ENCODE measurements around the gene HOXB8. TPM values are rescaled to one million over a fixed set of nuclear protein-coding genes. Genes with fewer than 3 reads are reported as not detected.

The HOXB8 gene
- total and polyA plus RNA-seq, 2 donors, result 0.85 to 1.2 TPM

GRCh38 chr17:48567209-48567608 lies 47.9 kb downstream of the HOXB8 start:
- WGBS, result 52% methylated on average over 6 of the region's 6 CpGs

DNA sequence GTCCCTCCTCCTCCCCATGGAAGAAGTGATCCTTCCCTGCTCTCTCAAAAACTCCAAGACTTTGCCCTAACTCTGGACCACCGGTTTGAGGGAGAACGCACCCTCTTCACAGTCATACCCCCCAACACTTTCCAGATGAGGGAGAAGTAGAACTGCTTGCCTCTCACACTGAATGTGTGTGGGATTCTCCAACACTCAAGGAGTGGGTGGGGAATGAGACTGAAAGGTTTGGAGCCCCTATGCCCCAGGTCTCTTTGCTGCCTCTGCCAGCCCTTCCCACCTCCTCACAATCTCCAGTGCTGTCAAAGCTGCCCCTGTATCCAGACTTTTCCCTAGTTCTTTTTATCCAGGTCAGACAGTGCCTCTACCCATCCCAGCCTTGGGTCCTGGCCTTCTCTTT lies 48.4 kb downstream of the HOXB8 start:
- Histone ChIP-seq H3K36me3 (ENCODE audit: insufficient read depth) (no peaks in the 10 kb centered on the region), H3K27ac (ENCODE audit: low read depth) (no peak overlapping the region), H3K4me1 (ENCODE audit: insufficient read depth) (peaks cover 2% of the 10 kb centered on the region), H3K4me3 (ENCODE audit: low read depth, low read length) (no peak overlapping the region)
- DNase-seq (ENCODE audit: extremely low spot score), result no peak
- 46% methylated on average over 2 of the region's 2 CpGs for WGBS

More at GRCh38 chr17:48567209-48567608, 47.9 kb downstream of the HOXB8 start:
- Histone ChIP-seq H3K36me3 (ENCODE audit: insufficient read depth) (no peaks in the 10 kb centered on the region), H3K4me1 (ENCODE audit: insufficient read depth) (peaks cover 2% of the 10 kb centered on the region), H3K27ac (ENCODE audit: low read depth) (no peak overlapping the region), H3K4me3 (ENCODE audit: low read depth, low read length) (no peak overlapping the region)
- no peak for DNase-seq (ENCODE audit: extremely low spot score)

DNA sequence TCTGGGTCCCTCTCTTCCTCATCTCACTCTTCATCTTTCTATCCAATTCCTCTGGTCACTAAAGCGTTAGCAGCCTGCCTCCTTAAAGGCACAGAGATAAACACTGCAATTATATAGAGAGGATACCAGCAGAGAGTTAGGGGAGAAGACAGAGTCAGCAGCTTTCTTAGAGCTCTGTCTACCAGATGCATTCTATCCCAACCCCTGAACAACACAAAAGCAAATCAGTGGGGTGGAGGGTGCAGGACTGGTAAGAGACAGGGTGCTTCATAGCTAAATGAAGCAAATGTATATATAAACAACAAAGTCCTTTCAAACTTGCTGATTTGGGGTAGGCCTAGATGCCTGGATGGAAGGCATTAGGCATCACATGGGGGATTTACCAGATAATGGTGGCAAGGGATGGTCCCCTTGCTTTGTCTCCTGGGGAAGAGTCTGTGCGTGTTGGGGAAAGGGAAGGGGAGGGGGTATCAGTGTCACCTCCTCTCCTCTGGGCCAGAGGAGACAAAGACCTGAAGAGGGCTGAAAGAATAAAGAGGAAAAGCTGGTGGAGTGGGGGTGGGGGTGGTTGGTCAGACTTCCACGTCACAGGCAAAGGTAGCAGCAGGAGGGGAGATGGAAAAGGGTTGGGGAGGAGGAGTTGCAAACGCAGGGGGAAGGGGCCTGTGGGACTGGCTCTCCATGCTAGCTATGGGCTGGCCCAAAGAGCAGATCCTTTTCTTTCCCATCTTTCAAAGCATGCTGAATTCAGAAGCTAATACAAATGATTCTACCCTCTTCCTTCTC lies 49.0 kb downstream of the HOXB8 start:
- H3K36me3 ChIP-seq (ENCODE audit: insufficient read depth), result no peaks in the 10 kb centered on the region
- WGBS, result 55% methylated on average over 4 of the region's 4 CpGs
- H3K4me1 ChIP-seq (ENCODE audit: insufficient read depth), result peaks cover 4% of the 10 kb centered on the region
- no peak overlapping the region for H3K27ac ChIP-seq (ENCODE audit: low read depth)
- no peak for DNase-seq (ENCODE audit: extremely low spot score)
- no peak overlapping the region for H3K4me3 ChIP-seq (ENCODE audit: low read depth, low read length)

DNA sequence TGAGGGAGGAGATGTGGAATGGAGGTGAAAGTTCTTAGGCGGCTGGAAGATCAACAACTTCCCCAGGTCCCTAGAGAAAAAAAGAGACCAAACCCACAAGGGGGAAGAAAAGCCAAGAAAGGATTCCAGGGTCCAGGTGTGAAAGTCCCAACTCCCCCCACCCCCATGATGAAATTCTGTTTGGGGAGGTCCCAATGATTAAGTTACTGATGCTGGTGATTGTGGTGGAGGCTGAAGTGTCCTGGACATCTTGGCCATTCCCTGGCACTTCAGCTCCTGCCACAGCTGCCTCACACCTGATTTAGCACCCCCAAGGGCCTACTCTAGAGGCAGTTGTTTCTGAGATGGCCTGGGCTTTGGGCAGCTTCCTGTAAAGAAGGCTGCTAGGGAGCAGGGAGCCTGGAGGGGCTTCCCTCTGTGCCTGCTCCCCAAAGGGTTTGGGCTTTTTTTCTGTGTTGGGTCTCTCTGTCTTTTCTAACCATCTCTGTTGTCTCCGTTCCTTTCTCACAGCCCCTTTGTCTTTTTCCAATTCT lies 50.0 kb downstream of the HOXB8 start:
- 68% methylated on average over 2 of the region's 2 CpGs for WGBS
- no peaks in the 10 kb centered on the region for H3K36me3 ChIP-seq (ENCODE audit: insufficient read depth)
- peaks cover 4% of the 10 kb centered on the region for H3K4me1 ChIP-seq (ENCODE audit: insufficient read depth)
- no peak overlapping the region for H3K27ac ChIP-seq (ENCODE audit: low read depth)
- H3K4me3 ChIP-seq (ENCODE audit: low read depth, low read length), result no peak overlapping the region
- no peak for DNase-seq (ENCODE audit: extremely low spot score)

GRCh38 chr17:48564188-48565021 lies 50.7 kb downstream of the HOXB8 start:
- no peaks in the 10 kb centered on the region for H3K36me3 ChIP-seq (ENCODE audit: insufficient read depth)
- H3K4me3 ChIP-seq (ENCODE audit: low read depth, low read length), result peak overlapping the region; percentile 22
- WGBS, result 9% methylated on average over 73 of the region's 73 CpGs
- H3K27ac ChIP-seq (ENCODE audit: low read depth), result peak overlapping the region; percentile 64
- DNase-seq (ENCODE audit: extremely low spot score), result no peak
- H3K4me1 ChIP-seq (ENCODE audit: insufficient read depth), result peaks cover 4% of the 10 kb centered on the region

GRCh38 chr17:48563867-48564187 lies 51.3 kb downstream of the HOXB8 start:
- H3K36me3 ChIP-seq (ENCODE audit: insufficient read depth), result no peaks in the 10 kb centered on the region
- peak overlapping the region; percentile 22 for H3K4me3 ChIP-seq (ENCODE audit: low read depth, low read length)
- WGBS, result 41% methylated on average over 10 of the region's 10 CpGs
- H3K27ac ChIP-seq (ENCODE audit: low read depth), result no peak overlapping the region
- DNase-seq (ENCODE audit: extremely low spot score), result no peak
- peaks cover 4% of the 10 kb centered on the region for H3K4me1 ChIP-seq (ENCODE audit: insufficient read depth)

DNA sequence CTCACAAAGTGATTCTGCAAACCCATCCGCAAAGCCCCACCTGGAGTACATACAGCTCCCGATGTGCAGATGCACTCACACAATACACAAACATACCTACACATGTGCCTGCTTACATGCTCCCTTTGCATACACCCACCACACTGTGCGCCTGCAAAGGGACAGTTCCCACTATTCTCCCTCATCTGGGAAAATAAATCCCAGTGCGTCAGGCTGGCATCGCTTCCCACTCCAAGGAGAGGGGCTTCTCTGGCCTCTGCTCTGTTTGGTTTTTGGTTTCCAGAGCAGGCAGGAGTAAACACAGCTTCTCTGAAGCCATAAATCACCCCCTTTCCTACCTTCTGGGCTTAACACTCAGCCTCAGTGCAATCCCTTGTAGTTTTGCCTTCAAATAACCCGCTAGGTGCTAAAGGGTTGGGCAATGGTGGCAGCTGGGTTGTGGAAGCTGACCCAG lies 51.7 kb downstream of the HOXB8 start:
- Histone ChIP-seq H3K36me3 (ENCODE audit: insufficient read depth) (no peaks in the 10 kb centered on the region), H3K4me1 (ENCODE audit: insufficient read depth) (peaks cover 4% of the 10 kb centered on the region), H3K4me3 (ENCODE audit: low read depth, low read length) (no peak overlapping the region), H3K27ac (ENCODE audit: low read depth) (no peak overlapping the region)
- no peak for DNase-seq (ENCODE audit: extremely low spot score)
- 56% methylated on average over 6 of the region's 6 CpGs for WGBS

- DNase-seq (ENCODE audit: extremely low spot score), result no peak
- no peak overlapping the region for H3K4me3 ChIP-seq (ENCODE audit: low read depth, low read length)
- no peaks in the 10 kb centered on the region for H3K36me3 ChIP-seq (ENCODE audit: insufficient read depth)
- H3K4me1 ChIP-seq (ENCODE audit: insufficient read depth), result peaks cover 4% of the 10 kb centered on the region
- H3K27ac ChIP-seq (ENCODE audit: low read depth), result no peak overlapping the region
- WGBS, result 68% methylated on average over 5 of the region's 5 CpGs
These were observed 52.2 kb downstream of the HOXB8 start for GRCh38 chr17:48562934-48563333.

Small RNA genes lying within 50 kb of the gene (small RNA-seq; reads per million reads assigned to genes)
- gene MIR196A1, result 0.47 reads per million, percentile 43 among the genes with 10 or more reads in this experiment

Other genes with a start within 250 kb of the HOXB8 start
- gene SKAP1, start 185.1 kb downstream of the HOXB8 start, total RNA-seq, result 1.7 TPM
- 2.1 TPM for gene SKAP1, start 185.1 kb downstream of the HOXB8 start, polyA plus RNA-seq
- gene HOXB1, start 84.3 kb downstream of the HOXB8 start, total RNA-seq, result not detected
- not detected for gene HOXB1, start 84.3 kb downstream of the HOXB8 start, polyA plus RNA-seq
- gene HOXB2, start 70.2 kb downstream of the HOXB8 start, total RNA-seq, result 3.1 TPM
- gene HOXB2, start 70.2 kb downstream of the HOXB8 start, polyA plus RNA-seq, result 18.6 TPM
- gene HOXB4, start 36.9 kb downstream of the HOXB8 start, total RNA-seq, result 2.0 TPM
- 2.1 TPM for gene HOXB4, start 36.9 kb downstream of the HOXB8 start, polyA plus RNA-seq
- 10.8 TPM for gene HOXB3, start 25.1 kb downstream of the HOXB8 start, total RNA-seq
- 6.1 TPM for gene HOXB3, start 25.1 kb downstream of the HOXB8 start, polyA plus RNA-seq
- gene HOXB5, start 21.5 kb downstream of the HOXB8 start, total RNA-seq, result 0.16 TPM
- 1.2 TPM for gene HOXB5, start 21.5 kb downstream of the HOXB8 start, polyA plus RNA-seq
- 3.1 TPM for gene HOXB6, start 10.3 kb downstream of the HOXB8 start, total RNA-seq
- gene HOXB6, start 10.3 kb downstream of the HOXB8 start, polyA plus RNA-seq, result 4.0 TPM
- gene HOXB7, start 4.3 kb downstream of the HOXB8 start, total RNA-seq, result 2.5 TPM
- gene HOXB7, start 4.3 kb downstream of the HOXB8 start, polyA plus RNA-seq, result 6.7 TPM
- gene HOXB9, start 11.1 kb upstream of the HOXB8 start, total RNA-seq, result 0.85 TPM
- gene HOXB9, start 11.1 kb upstream of the HOXB8 start, polyA plus RNA-seq, result 0.35 TPM
- 7.7 TPM for gene PRAC1, start 107.2 kb upstream of the HOXB8 start, total RNA-seq
- 18.0 TPM for gene PRAC1, start 107.2 kb upstream of the HOXB8 start, polyA plus RNA-seq
- 2.1 TPM for gene PRAC2, start 107.9 kb upstream of the HOXB8 start, total RNA-seq
- gene PRAC2, start 107.9 kb upstream of the HOXB8 start, polyA plus RNA-seq, result 1.7 TPM
- gene HOXB13, start 113.5 kb upstream of the HOXB8 start, total RNA-seq, result 1.7 TPM
- 1.5 TPM for gene HOXB13, start 113.5 kb upstream of the HOXB8 start, polyA plus RNA-seq
- not detected for gene TTLL6, start 201.9 kb upstream of the HOXB8 start, total RNA-seq
- 0.15 TPM for gene TTLL6, start 201.9 kb upstream of the HOXB8 start, polyA plus RNA-seq
- gene CALCOCO2, start 215.7 kb upstream of the HOXB8 start, total RNA-seq, result 67.5 TPM
- gene CALCOCO2, start 215.7 kb upstream of the HOXB8 start, polyA plus RNA-seq, result 165 TPM